H9 (cell line): ENCODE measurements around the gene UPP1. TPM values are rescaled to one million over a fixed set of nuclear protein-coding genes. Genes with fewer than 3 reads are reported as not detected.

Experiments used
- DNase-seq: peaks from one replicate; pipeline ENCODE4 v3.0.0-alpha.2; 2017
- H2AFZ ChIP-seq: one replicate; pipeline ENCODE4 v1.6.1; 2013; ENCODE audit warnings: mild to moderate bottlenecking, low read length, control low read depth, moderate library complexity
- H2AK5ac ChIP-seq: 2 replicates; pipeline ENCODE4 v1.6.1; 2013; ENCODE audit warnings: low read length, control low read depth, mixed read lengths; ENCODE audit not compliant: insufficient read length
- H2BK120ac ChIP-seq: one replicate; pipeline ENCODE4 v1.6.1; 2013; ENCODE audit warnings: low read depth, mild to moderate bottlenecking, low read length, control low read depth, inconsistent platforms; ENCODE audit not compliant: poor library complexity, severe bottlenecking
- H2BK12ac ChIP-seq: 2 replicates; pipeline ENCODE4 v1.6.1; 2013; ENCODE audit warnings: low read length, control low read depth, mixed read lengths, low read depth; ENCODE audit not compliant: insufficient read length
- H2BK15ac ChIP-seq: 2 replicates; pipeline ENCODE4 v1.6.1; 2013; ENCODE audit warnings: low read depth, low read length, control low read depth
- H2BK20ac ChIP-seq: one replicate; pipeline ENCODE4 v1.6.1; 2013; ENCODE audit warnings: low read depth, mild to moderate bottlenecking, low read length, control low read depth, inconsistent platforms; ENCODE audit not compliant: poor library complexity, severe bottlenecking
- H2BK5ac ChIP-seq: 2 replicates; pipeline ENCODE4 v1.6.1; 2013; ENCODE audit warnings: low read length, control low read depth, mixed read lengths; ENCODE audit not compliant: insufficient read length
- H3K14ac ChIP-seq: 2 replicates; pipeline ENCODE4 v1.6.1; 2013; ENCODE audit warnings: low read length, control low read depth; ENCODE audit not compliant: insufficient read depth
- H3K18ac ChIP-seq: 2 replicates; pipeline ENCODE4 v1.6.1; 2013; ENCODE audit warnings: low read depth, mild to moderate bottlenecking, mixed read lengths, low read length, control low read depth; ENCODE audit not compliant: insufficient read length
- H3K23ac ChIP-seq: 2 replicates; pipeline ENCODE4 v1.6.1; 2013; ENCODE audit warnings: low read length, control low read depth, mixed read lengths, low read depth; ENCODE audit not compliant: insufficient read length
- H3K23me2 ChIP-seq: 2 replicates; pipeline ENCODE4 v1.6.1; 2013; ENCODE audit warnings: low read depth, mild to moderate bottlenecking, mixed read lengths, low read length, control low read depth; ENCODE audit not compliant: insufficient read length, poor library complexity, severe bottlenecking
- H3K27ac ChIP-seq: 2 replicates; pipeline ENCODE4 v1.5.1; 2013; ENCODE audit warnings: low read length, control low read depth, mixed read lengths, low read depth; ENCODE audit not compliant: insufficient read length
- H3K27me3 ChIP-seq: 2 replicates; pipeline ENCODE4 v1.6.1; 2013; ENCODE audit warnings: low read length, control low read depth, inconsistent platforms; ENCODE audit not compliant: insufficient read depth
- H3K4ac ChIP-seq: 2 replicates; pipeline ENCODE4 v1.6.1; 2013; ENCODE audit warnings: low read depth, mild to moderate bottlenecking, control low read depth, inconsistent platforms, low read length, moderate library complexity
- H3K4me1 ChIP-seq: 2 replicates; pipeline ENCODE4 v1.6.1; 2013; ENCODE audit warnings: low read length, control low read depth, inconsistent platforms; ENCODE audit not compliant: insufficient read depth
- H3K4me2 ChIP-seq: 2 replicates; pipeline ENCODE4 v1.6.1; 2013; ENCODE audit warnings: low read length, control low read depth, mixed read lengths; ENCODE audit not compliant: insufficient read length, insufficient read depth
- H3K56ac ChIP-seq: 2 replicates; pipeline ENCODE4 v1.6.1; 2013; ENCODE audit warnings: low read depth, mild to moderate bottlenecking, mixed read lengths, low read length, control low read depth; ENCODE audit not compliant: insufficient read length
- H3K79me1 ChIP-seq: 2 replicates; pipeline ENCODE4 v1.6.1; 2013; ENCODE audit warnings: low read depth, mild to moderate bottlenecking, moderate library complexity, low read length, control low read depth, inconsistent platforms; ENCODE audit not compliant: insufficient read depth, poor library complexity, severe bottlenecking
- H3K79me2 ChIP-seq: 2 replicates; pipeline ENCODE4 v1.6.1; 2013; ENCODE audit warnings: low read length, control low read depth, inconsistent platforms; ENCODE audit not compliant: insufficient read depth
- H3K9ac ChIP-seq: 2 replicates; pipeline ENCODE4 v1.6.1; 2013; ENCODE audit warnings: low read length, control low read depth, mixed read lengths; ENCODE audit not compliant: insufficient read length; ENCODE audit errors: extremely low read depth
- H3K9me3 ChIP-seq: one replicate; pipeline ENCODE4 v1.6.1; 2013; ENCODE audit warnings: low read depth, low read length, inconsistent platforms; ENCODE audit not compliant: control insufficient read depth
- H3T11ph ChIP-seq: one replicate; pipeline ENCODE4 v1.6.1; 2013; ENCODE audit warnings: mild to moderate bottlenecking, low read length, control low read depth, inconsistent platforms
- H4K20me1 ChIP-seq: one replicate; pipeline ENCODE4 v1.6.1; 2013; ENCODE audit not compliant: control insufficient read depth, insufficient read length, insufficient read depth
- H4K5ac ChIP-seq: 2 replicates; pipeline ENCODE4 v1.6.1; 2013; ENCODE audit warnings: low read depth, mild to moderate bottlenecking, mixed read lengths, low read length, control low read depth; ENCODE audit not compliant: insufficient read length
- H4K8ac ChIP-seq: replicated peaks from 2 replicates; pipeline ENCODE4 v1.6.1; 2013; ENCODE audit warnings: low read length, control low read depth, mixed read lengths, low read depth; ENCODE audit not compliant: insufficient read length
- H4K91ac ChIP-seq: 2 replicates; pipeline ENCODE4 v1.6.1; 2013; ENCODE audit warnings: low read depth, mild to moderate bottlenecking, moderate library complexity, mixed read lengths, low read length, control low read depth; ENCODE audit not compliant: insufficient read length
- H3K27ac Mint-ChIP-seq, 3 experiments: 2 replicates in 2 of 3; 3 replicates in 1 of 3; pipeline ENCODE4 v1.8.0; 2020 to 2021; ENCODE audit warnings: mixed read lengths in 3 of 3, mild to moderate bottlenecking in 1 of 3, moderate library complexity in 1 of 3
- H3K27me3 Mint-ChIP-seq: 2 replicates; pipeline ENCODE4 v1.8.0; 2021; ENCODE audit warnings: low read depth, mild to moderate bottlenecking, moderate library complexity, mixed read lengths
- H3K36me3 Mint-ChIP-seq, 3 experiments: 2 replicates in 2 of 3; 3 replicates in 1 of 3; pipeline ENCODE4 v1.8.0; 2020 to 2021; ENCODE audit warnings: low read depth in 3 of 3, mixed read lengths in 3 of 3; ENCODE audit not compliant: insufficient read depth in 1 of 3
- H3K4me1 Mint-ChIP-seq, 2 experiments: 2 replicates each; pipeline ENCODE4 v1.8.0; 2020; ENCODE audit warnings: mixed read lengths in 2 of 2
- H3K4me3 Mint-ChIP-seq, 2 experiments: 2 replicates in 1 of 2; 3 replicates in 1 of 2; pipeline ENCODE4 v1.8.0; 2020 to 2021; ENCODE audit warnings: mild to moderate bottlenecking in 2 of 2, mixed read lengths in 2 of 2, moderate library complexity in 1 of 2
- H3K9me3 Mint-ChIP-seq, 2 experiments: 2 replicates in 1 of 2; 3 replicates in 1 of 2; pipeline ENCODE4 v1.8.0; 2020; ENCODE audit warnings: mild to moderate bottlenecking in 2 of 2, mixed read lengths in 2 of 2, moderate library complexity in 1 of 2
- WGBS: extraction: QIAGEN DNeasy Blood & Tissue Kit; methylation state at CpG from one replicate; pipeline ENCODE4 v1.1.7; 2013; ENCODE audit warnings: missing lambda C conversion rate, low lambda C conversion rate, mixed read lengths; ENCODE audit not compliant: insufficient read length; ENCODE audit errors: extremely low coverage; 5-methylcytosine and 5-hydroxymethylcytosine counted together
- total RNA-seq: library from RNA; stranded (reverse); gene quantifications from 2 replicates; pipeline ENCODE4 v1.2.1, GENCODE V29; 2021
- TF ChIP-seq, protein P1 (sequence below): fragments of 200-600 bp; sonication (generic); conservative IDR thresholded peaks from 3 replicates; pipeline ENCODE4 v1.8.0; 2021; ENCODE audit warnings: antibody characterized with exemption, mild to moderate bottlenecking

UPP1 gene
- total RNA-seq, 1 experiment from 2014 or later = 34.2 TPM

DNA sequence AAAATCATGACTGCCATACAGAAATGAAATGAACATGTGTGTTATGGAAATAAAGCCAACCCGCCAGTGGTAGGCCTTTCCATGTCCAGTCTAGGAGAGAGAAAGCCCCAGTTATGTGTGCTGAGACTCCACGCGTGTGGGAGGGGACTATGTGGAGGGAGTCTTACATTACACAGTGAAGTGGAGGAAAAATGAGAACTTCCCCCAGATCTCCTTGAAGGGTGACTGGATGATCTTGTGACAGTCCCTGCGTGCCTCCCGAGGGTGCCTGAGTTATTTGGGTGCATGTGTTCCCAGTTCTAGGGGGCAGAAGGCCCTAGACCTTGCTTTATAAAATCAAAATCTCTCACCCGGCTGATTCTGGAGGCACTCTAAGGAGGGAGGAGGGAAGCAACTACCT, 24.2 kb downstream of the UPP1 start:
- Histone ChIP-seq H3K9me3 (no peaks in the 10 kb centered on the region), H2BK5ac (no peak overlapping the region), H3K4me1 (no peaks in the 10 kb centered on the region), H3K9ac (no peak overlapping the region), H3K14ac (no peak overlapping the region), H4K20me1 (no peaks in the 10 kb centered on the region), H3K4ac (no peak overlapping the region), H4K8ac (no peak overlapping the region), H3K23ac (no peak overlapping the region), H3K27ac (no peak overlapping the region), H3K79me1 (no peaks in the 10 kb centered on the region), H3K27me3 (no peaks in the 10 kb centered on the region), H3K18ac (no peak overlapping the region), H2BK12ac (no peak overlapping the region), H2BK120ac (no peak overlapping the region), H2BK15ac (no peak overlapping the region), H3K79me2 (no peaks in the 10 kb centered on the region), H2AK5ac (no peak overlapping the region), H3K56ac (no peak overlapping the region), H2BK20ac (no peak overlapping the region), H4K91ac (no peak overlapping the region), H3K23me2 (no peaks in the 10 kb centered on the region), H3K4me2 (no peak overlapping the region), H4K5ac (no peak overlapping the region), H2AFZ (no peak overlapping the region), H3T11ph (no peak overlapping the region)
- H3K27me3 Mint-ChIP-seq = no peaks in the 10 kb centered on the region; the same call in 1 of the 2 replicates
- H3K36me3 Mint-ChIP-seq = peaks cover 6 to 10% (median 8%) of the 10 kb centered on the region in 3 experiments
- H3K4me1 Mint-ChIP-seq = peaks cover 15 to 26% of the 10 kb centered on the region in 2 experiments
- peak overlapping the region in 1 of 3 experiments; percentile 62; a peak in 1 of 7 replicates for H3K27ac Mint-ChIP-seq
- no peak overlapping the region for H3K4me3 Mint-ChIP-seq
- TF ChIP-seq, protein P1, sequence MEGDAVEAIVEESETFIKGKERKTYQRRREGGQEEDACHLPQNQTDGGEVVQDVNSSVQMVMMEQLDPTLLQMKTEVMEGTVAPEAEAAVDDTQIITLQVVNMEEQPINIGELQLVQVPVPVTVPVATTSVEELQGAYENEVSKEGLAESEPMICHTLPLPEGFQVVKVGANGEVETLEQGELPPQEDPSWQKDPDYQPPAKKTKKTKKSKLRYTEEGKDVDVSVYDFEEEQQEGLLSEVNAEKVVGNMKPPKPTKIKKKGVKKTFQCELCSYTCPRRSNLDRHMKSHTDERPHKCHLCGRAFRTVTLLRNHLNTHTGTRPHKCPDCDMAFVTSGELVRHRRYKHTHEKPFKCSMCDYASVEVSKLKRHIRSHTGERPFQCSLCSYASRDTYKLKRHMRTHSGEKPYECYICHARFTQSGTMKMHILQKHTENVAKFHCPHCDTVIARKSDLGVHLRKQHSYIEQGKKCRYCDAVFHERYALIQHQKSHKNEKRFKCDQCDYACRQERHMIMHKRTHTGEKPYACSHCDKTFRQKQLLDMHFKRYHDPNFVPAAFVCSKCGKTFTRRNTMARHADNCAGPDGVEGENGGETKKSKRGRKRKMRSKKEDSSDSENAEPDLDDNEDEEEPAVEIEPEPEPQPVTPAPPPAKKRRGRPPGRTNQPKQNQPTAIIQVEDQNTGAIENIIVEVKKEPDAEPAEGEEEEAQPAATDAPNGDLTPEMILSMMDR = no peak
- whole genome bisulfite sequencing = no CpG with 5 or more reads among the region's 6 CpGs
- DNase-seq = no peak
- H3K9me3 Mint-ChIP-seq = peaks cover 2 to 3% of the 10 kb centered on the region in 2 experiments; a peak in 3 of 5 replicates
